ENCODE measurements around the gene C2CD4B.

DNA sequence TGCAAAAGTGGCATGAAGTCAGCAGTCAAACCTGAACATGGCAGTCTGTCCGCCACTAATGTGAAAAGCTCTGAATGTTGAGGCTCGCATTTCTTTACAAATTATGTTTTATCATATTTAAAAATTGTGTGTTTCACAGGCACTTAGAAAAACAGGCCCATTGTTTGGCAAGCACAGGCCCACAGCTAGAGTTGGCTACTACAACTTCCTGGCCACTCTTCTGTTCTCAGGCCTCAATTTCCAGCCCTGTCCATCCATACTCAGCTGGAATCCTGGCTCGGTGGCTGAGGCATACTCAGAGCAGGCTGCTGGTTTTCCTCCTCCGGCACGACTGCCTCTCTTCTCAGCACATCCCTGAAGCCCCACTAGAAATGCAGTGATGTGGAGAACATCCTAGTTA is 44.3 kb downstream of the C2CD4B start:
- TF ChIP-seq POLR2AphosphoS5 (IDR thresholded peaks at IDR 0.05; ENCODE audit: low read depth) = no peak
- TF ChIP-seq REST (IDR thresholded peaks at IDR 0.05; ENCODE audit: insufficient replicate concordance, low read depth) = no peak

Data from HL-60 (cell line).